K562 (cell line): Measurements from ENCODE around the gene SNCB.

Experiments
- BRCA1 ChIP-seq, 2 experiments: fragments of 450-650 bp in 1 of 2; sonication (generic) in 1 of 2; formaldehyde crosslinking in 1 of 2; IDR thresholded peaks; 2 replicates each; pipeline versions ENCODE4 v1.5.0 to v1.6.1; 2017 to 2020; ENCODE audit warnings: mild to moderate bottlenecking in 1 of 2, missing genetic modification reagents in 1 of 2
- ELK3 ChIP-seq: fragments of 450-650 bp; formaldehyde crosslinking; IDR thresholded peaks from 2 replicates; pipeline ENCODE4 v1.4.0; 2020; ENCODE audit warnings: mild to moderate bottlenecking
- NBN ChIP-seq: fragments of 450-650 bp; IDR thresholded peaks from 2 replicates; pipeline ENCODE4 v1.6.1; 2016; ENCODE audit warnings: low read depth, mild to moderate bottlenecking
- SMARCC2 ChIP-seq: fragments of 450-650 bp; IDR thresholded peaks from 2 replicates; pipeline ENCODE4 v1.6.1; 2017; ENCODE audit warnings: antibody characterized with exemption, moderate library complexity, mild to moderate bottlenecking, low read depth

GRCh38 chr5:176603091-176603490, 27.2 kb downstream of the SNCB start:
- TF ChIP-seq ELK3 (no peak), NBN (no peak), BRCA1 (IDR thresholded peaks at IDR 0.05) (no peak), BRCA1 (CRISPR knock-in tag; IDR thresholded peaks at IDR 0.05) (no peak), SMARCC2 (no peak)
